Testis (tissue), 3 donors: Measurements from ENCODE around the gene OR13J1. TPM values are rescaled to one million over a fixed set of nuclear protein-coding genes. Genes with fewer than 3 reads are reported as not detected.
"Not testable (repeated sequence)": the region's sequence is repeated elsewhere in the genome, so short reads cannot be mapped to it uniquely, and the experiment has no call there.

Experiments
- DNase-seq: peaks from one replicate; pipeline ENCODE4 v3.0.0-alpha.2; 2019
- H3K27ac ChIP-seq, 2 donors: fragments of 200-600 bp; sonication (generic); one replicate each; pipeline ENCODE4 v1.5.1; 2019
- H3K27me3 ChIP-seq: fragments of 200-600 bp; sonication (generic); one replicate; pipeline ENCODE4 v1.5.1; 2019
- H3K36me3 ChIP-seq: fragments of 200-600 bp; sonication (generic); one replicate; pipeline ENCODE4 v1.5.1; 2017; ENCODE audit warnings: low read depth; ENCODE audit errors: missing control alignments
- H3K4me1 ChIP-seq: fragments of 200-600 bp; sonication (generic); one replicate; pipeline ENCODE4 v1.5.1; 2019
- H3K4me3 ChIP-seq, 2 donors: fragments of 200-600 bp; sonication (generic); one replicate each; pipeline ENCODE4 v1.5.1; 2017 to 2019
- H3K9me3 ChIP-seq: fragments of 200-600 bp; sonication (generic); one replicate; pipeline ENCODE4 v1.5.1; 2017
- CTCF ChIP-seq, 3 experiments: fragments of 450-650 bp in 2 of 3; fragments of 200-600 bp in 1 of 3; sonication (generic) in 1 of 3; IDR thresholded peaks; one replicate each; pipeline ENCODE4 v1.5.1; 2016 to 2019; ENCODE audit warnings: antibody characterized with exemption in 3 of 3, mild to moderate bottlenecking in 2 of 3, moderate library complexity in 1 of 3
- POLR2A ChIP-seq: fragments of 450-650 bp; IDR thresholded peaks from one replicate; pipeline ENCODE4 v1.6.1; 2017; ENCODE audit warnings: antibody characterized with exemption, mild to moderate bottlenecking, moderate library complexity
- WGBS, 2 donors: methylation state at CpG; one replicate each; pipeline ENCODE4 v1.1.5; 2018; 5-methylcytosine and 5-hydroxymethylcytosine counted together
- intact Hi-C: fragments of 100-400 bp; cut with DNase I; formaldehyde crosslinking; loops from one replicate; pipeline ENCODE4 v1.15.1; 2023; ENCODE audit warnings: low total_unique reads
- polyA plus RNA-seq: library from polyadenylated mRNA; stranded (reverse); fragments of 350-450 nt; fragmentation: Illumina TruSeq; extraction: RNeasy Lipid Tissue Mini Kit (QIAGEN cat#74804); gene quantifications from one replicate; pipeline ENCODE4 v1.2.3, GENCODE V29; 2014; ENCODE audit warnings: low read depth, low replicate concordance; ENCODE audit not compliant: insufficient read depth
- total RNA-seq, 2 donors: library from RNA; depleted of rRNA; stranded (reverse); fragments of >200 nt; gene quantifications; one replicate each; pipeline ENCODE4 v1.2.3, GENCODE V29; 2016

The OR13J1 gene
- total and polyA plus RNA-seq, 3 donors from 2014 or later, result not detected

- Histone ChIP-seq H3K36me3 (no peaks in the 10 kb centered on the region), H3K27me3 (no peaks in the 10 kb centered on the region), H3K9me3 (no peaks in the 10 kb centered on the region), H3K27ac (no peak overlapping the region), H3K4me1 (no peaks in the 10 kb centered on the region), H3K4me3 (no peak overlapping the region)
- WGBS, 2 donors, result 95 to 98% methylated on average over 2 of the region's 2 CpGs
- TF ChIP-seq POLR2A (no peak), CTCF (IDR thresholded peaks at IDR 0.05) (no peak)
- DNase-seq, result no peak
- intact Hi-C loops, result no loop called here
Observed at GRCh38 chr9:35896570-35896969, 26.4 kb upstream of the OR13J1 start.

- no peak for DNase-seq
- TF ChIP-seq CTCF (IDR thresholded peaks at IDR 0.05) (no peak), POLR2A (no peak)
- intact Hi-C loops, result no loop called here
Observed at GRCh38 chr9:35892051-35892450, 21.9 kb upstream of the OR13J1 start.

GRCh38 chr9:35891646-35892045, 21.4 kb upstream of the OR13J1 start:
- no peaks in the 10 kb centered on the region for H3K36me3 ChIP-seq
- no peaks in the 10 kb centered on the region for H3K9me3 ChIP-seq
- no peaks in the 10 kb centered on the region for H3K27me3 ChIP-seq
- no peak overlapping the region for H3K4me3 ChIP-seq
- H3K4me1 ChIP-seq, result no peaks in the 10 kb centered on the region
- no peak for DNase-seq
- no peak overlapping the region for H3K27ac ChIP-seq
- no peak for TF ChIP-seq POLR2A
- no peak for TF ChIP-seq CTCF (IDR thresholded peaks at IDR 0.05)
- intact Hi-C loops, result no loop called here
- 86 to 91% methylated on average over 3 of the region's 3 CpGs for WGBS, 2 donors

More at GRCh38 chr9:35892051-35892450, 21.9 kb upstream of the OR13J1 start:
- 71 to 82% methylated on average over 1 of the region's 1 CpG for WGBS, 2 donors
- Histone ChIP-seq H3K36me3 (no peaks in the 10 kb centered on the region), H3K27ac (no peak overlapping the region), H3K4me1 (no peaks in the 10 kb centered on the region), H3K9me3 (no peaks in the 10 kb centered on the region), H3K27me3 (no peaks in the 10 kb centered on the region), H3K4me3 (no peak overlapping the region)

GRCh38 chr9:35884908-35885307, 14.7 kb upstream of the OR13J1 start:
- H3K27ac ChIP-seq, DNase-seq, H3K4me3 ChIP-seq, H3K27me3 ChIP-seq, H3K4me1 ChIP-seq, intact Hi-C loops, H3K9me3 ChIP-seq, H3K36me3 ChIP-seq: not testable (repeated sequence)
- 88 to 94% methylated on average over 3 of the region's 3 CpGs for WGBS, 2 donors

GRCh38 chr9:35882996-35883395, 12.8 kb upstream of the OR13J1 start:
- TF ChIP-seq CTCF (IDR thresholded peaks at IDR 0.05) (no peak), POLR2A (no peak)
- WGBS, 2 donors, result 59 to 79% methylated on average over 3 of the region's 3 CpGs
- intact Hi-C loops, result no loop called here
- no peaks in the 10 kb centered on the region for H3K4me1 ChIP-seq
- no peaks in the 10 kb centered on the region for H3K36me3 ChIP-seq
- H3K27me3 ChIP-seq, result no peaks in the 10 kb centered on the region
- no peaks in the 10 kb centered on the region for H3K9me3 ChIP-seq
- H3K4me3 ChIP-seq, result no peak overlapping the region
- no peak overlapping the region for H3K27ac ChIP-seq
- no peak for DNase-seq
